MM.1S (cell line): ENCODE results near the gene DNER.

Source experiments
- CTCF ChIP-seq: fragments of 300-600 bp; sonication (generic); IDR thresholded peaks from 2 replicates; pipeline ENCODE4 v1.5.1; 2016; ENCODE audit warnings: antibody characterized with exemption, low read length, mixed read lengths
- EZH2 ChIP-seq: fragments of 300-600 bp; sonication (generic); optimal IDR thresholded peaks from 2 replicates; pipeline ENCODE3; 2017; ENCODE audit warnings: low read depth, mild to moderate bottlenecking, antibody characterized with exemption, low read length, mixed read lengths

- TF ChIP-seq CTCF = no peak
- TF ChIP-seq EZH2 = no peak
Measured at GRCh38 chr2:229330952-229331351, 383.4 kb downstream of the DNER start.
